Naive thymus-derived CD4-positive, alpha-beta T cell (primary cell): ENCODE measurements around the gene KLC4. TPM values are rescaled to one million over a fixed set of nuclear protein-coding genes. Genes with fewer than 3 reads are reported as not detected.
"Not testable (repeated sequence)": the region's sequence is repeated elsewhere in the genome, so short reads cannot be mapped to it uniquely, and the experiment has no call there.

Experiments
- ATAC-seq: fragments of 150-1000 bp; cut with Tn5 transposase; 2 replicates; pipeline ENCODE4 v1.10.0; 2021; ENCODE audit warnings: mild to moderate bottlenecking, moderate library complexity
- CTCF ChIA-PET: fragments of 350-600 bp; sonication (Branson Sonifier 250); formaldehyde crosslinking; loops from one replicate; lab custom pipeline; 2021; ENCODE audit warnings: antibody characterized with exemption; lab: Charles Lee
- POLR2A ChIA-PET: fragments of 350-600 bp; sonication (Branson Sonifier 250); formaldehyde crosslinking; loops from one replicate; lab custom pipeline; 2021; ENCODE audit warnings: antibody characterized with exemption, inconsistent platforms; lab: Charles Lee
- DNase-seq, 9 donors: peaks; one replicate each; pipeline versions ENCODE4 v3.0.0 to v3.0.0-alpha.2; 2020 to 2022; ENCODE audit warnings: mixed read lengths in 1 of 9
- H3K27ac ChIP-seq: one replicate; pipeline ENCODE4 v1.7.0; 2013; ENCODE audit warnings: mild to moderate bottlenecking, low read depth, low read length, moderate library complexity
- H3K27me3 ChIP-seq, 2 donors: one replicate each; pipeline ENCODE4 v1.7.0; 2013; ENCODE audit warnings: low read length in 2 of 2, mild to moderate bottlenecking in 2 of 2, moderate library complexity in 2 of 2; ENCODE audit not compliant: control insufficient read depth in 2 of 2, insufficient read depth in 2 of 2
- H3K36me3 ChIP-seq, 3 experiments: 1 replicate in 2 of 3; 2 replicates in 1 of 3; pipeline ENCODE4 v1.7.0; 2013; ENCODE audit warnings: low read length in 3 of 3, mild to moderate bottlenecking in 3 of 3, moderate library complexity in 1 of 3; ENCODE audit not compliant: insufficient read depth in 3 of 3, control insufficient read depth in 2 of 3
- H3K4me1 ChIP-seq, 2 donors: one replicate each; pipeline ENCODE4 v1.7.0; 2013; ENCODE audit warnings: low read length in 2 of 2, mild to moderate bottlenecking in 2 of 2, moderate library complexity in 1 of 2; ENCODE audit not compliant: control insufficient read depth in 2 of 2, insufficient read depth in 2 of 2
- H3K4me3 ChIP-seq: 2 replicates; pipeline ENCODE4 v1.7.0; 2013; ENCODE audit warnings: mild to moderate bottlenecking, low read length
- H3K9me3 ChIP-seq, 3 experiments: 1 replicate in 2 of 3; 2 replicates in 1 of 3; pipeline ENCODE4 v1.7.0; 2013; ENCODE audit warnings: low read length in 3 of 3; ENCODE audit not compliant: control insufficient read depth in 2 of 3
- H3K27ac Mint-ChIP-seq, 9 donors: one replicate each; pipeline ENCODE4 v1.8.0; 2020 to 2022; ENCODE audit warnings: mixed read lengths in 9 of 9, mild to moderate bottlenecking in 8 of 9, moderate library complexity in 5 of 9, inconsistent platforms in 2 of 9
- H3K27me3 Mint-ChIP-seq, 5 donors: one replicate each; pipeline ENCODE4 v1.8.0; 2021 to 2022; ENCODE audit warnings: mixed read lengths in 5 of 5, mild to moderate bottlenecking in 1 of 5
- H3K36me3 Mint-ChIP-seq, 5 donors: one replicate each; pipeline ENCODE4 v1.8.0; 2020 to 2022; ENCODE audit warnings: mixed read lengths in 5 of 5, mild to moderate bottlenecking in 3 of 5, inconsistent platforms in 1 of 5
- H3K4me1 Mint-ChIP-seq, 7 donors: one replicate each; pipeline ENCODE4 v1.8.0; 2020 to 2022; ENCODE audit warnings: mixed read lengths in 7 of 7, mild to moderate bottlenecking in 3 of 7, inconsistent platforms in 1 of 7
- H3K4me3 Mint-ChIP-seq, 10 donors: one replicate each; pipeline ENCODE4 v1.8.0; 2020 to 2022; ENCODE audit warnings: mild to moderate bottlenecking in 10 of 10, mixed read lengths in 10 of 10, moderate library complexity in 6 of 10, inconsistent platforms in 2 of 10
- H3K9me3 Mint-ChIP-seq, 11 donors: one replicate each; pipeline ENCODE4 v1.8.0; 2020 to 2022; ENCODE audit warnings: mixed read lengths in 11 of 11, mild to moderate bottlenecking in 4 of 11, inconsistent platforms in 1 of 11, moderate library complexity in 1 of 11
- intact Hi-C, 2 donors: fragments of 100-400 bp; cut with micrococcal nuclease; formaldehyde crosslinking; loops; one replicate each; pipeline ENCODE4 v1.15.1; 2023
- polyA plus RNA-seq, 2 donors: library from polyadenylated mRNA; unstranded; fragments of 300-500 nt; fragmentation: Illumina TruSeq; gene quantifications; one replicate each; pipeline ENCODE4 v1.2.3, GENCODE V29; 2021
- total RNA-seq, 6 experiments: library from RNA in 5 of 6; stranded (reverse) in 5 of 6; gene quantifications; 1 replicate in 5 of 6; 2 replicates in 1 of 6; pipeline ENCODE4 v1.2.3 and lab custom pipeline; 2021 to 2026

KLC4 gene
- total and polyA plus RNA-seq, 7 experiments from 2014 or later = 11.6 to 56.9 (median 41.1) TPM

DNA sequence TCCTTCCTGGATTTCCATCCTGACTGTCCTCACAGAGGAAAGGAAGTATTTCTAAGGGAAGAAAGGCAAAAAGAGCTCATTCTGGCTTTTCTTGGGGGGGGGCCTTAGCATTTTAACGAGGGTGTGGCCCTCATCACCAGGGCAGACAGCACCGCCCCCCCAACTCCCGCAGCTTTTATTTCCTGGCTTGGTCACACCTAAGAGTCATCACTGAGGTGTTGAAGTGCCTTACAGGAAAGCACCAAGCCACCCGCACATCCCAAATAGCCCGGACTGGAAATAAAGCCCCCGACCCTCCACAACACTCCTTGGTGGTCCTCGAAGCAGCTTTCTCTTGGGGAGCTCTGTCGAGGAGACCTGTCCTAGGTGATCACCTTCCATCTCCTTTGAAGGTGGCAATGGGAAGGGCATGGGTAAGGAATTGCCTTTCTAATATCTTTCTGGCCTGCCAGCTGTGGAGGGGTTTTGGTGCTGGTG is 17.9 kb downstream of the KLC4 start:
- Mint-ChIP-seq H3K4me1 (peaks cover 0 to 8% (median 0%) of the 10 kb centered on the region in 7 donors), H3K4me3 (peak overlapping the region; percentile 19 to 77 (median 68)), H3K36me3 (peaks cover 0 to 12% (median 8%) of the 10 kb centered on the region in 5 donors), H3K9me3 (no peaks in the 10 kb centered on the region), H3K27ac (no peak overlapping the region), H3K27me3 (peaks cover 15 to 45% (median 18%) of the 10 kb centered on the region in 5 donors)
- DNase-seq (no peak), ATAC-seq (no peak)
- H3K27me3 ChIP-seq = no peaks in the 10 kb centered on the region
- ChIA-PET POLR2A (interaction anchor here (0.6 kb wide), 2 partner anchors 13 to 46 kb away, joined by 3 to 4 read pairs; no protein-coding TSS in a partner anchor), CTCF (no interaction called here)
- no peaks in the 10 kb centered on the region for H3K9me3 ChIP-seq
- H3K4me3 ChIP-seq = no peak overlapping the region
- intact Hi-C loops = no loop called here
- peaks cover 0 to 15% (median 0%) of the 10 kb centered on the region in 3 experiments for H3K36me3 ChIP-seq
- H3K27ac ChIP-seq = no peak overlapping the region
- H3K4me1 ChIP-seq = no peaks in the 10 kb centered on the region

DNA sequence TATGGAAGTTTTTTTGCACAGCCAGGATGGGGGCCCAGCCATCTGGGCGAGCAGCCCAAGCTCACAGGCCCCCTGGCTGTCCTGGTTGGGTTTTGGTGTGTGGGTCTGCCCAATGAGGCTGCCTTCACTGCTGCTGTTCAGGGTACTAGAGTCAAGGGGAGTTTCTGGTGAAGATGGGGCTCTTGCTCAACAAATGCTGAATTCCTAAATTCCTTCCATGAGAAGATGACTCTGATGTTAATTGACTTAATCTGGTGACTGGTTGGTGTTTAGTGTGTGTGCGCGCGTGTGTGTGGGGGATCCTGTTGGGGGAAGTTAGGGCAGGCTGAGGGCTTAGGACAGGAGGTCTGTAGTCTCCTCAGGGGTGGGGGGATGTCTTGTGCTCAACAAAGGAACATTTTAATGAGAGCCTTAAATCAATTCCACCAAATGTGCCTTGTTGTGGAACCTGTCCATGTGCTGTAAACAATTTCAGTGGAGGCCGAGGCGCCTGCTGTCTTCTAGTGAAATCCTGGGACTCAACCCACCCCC is 18.6 kb downstream of the KLC4 start:
- Mint-ChIP-seq H3K36me3 (peaks cover 0 to 7% (median 1%) of the 10 kb centered on the region in 5 donors), H3K27me3 (peaks cover 15 to 45% (median 18%) of the 10 kb centered on the region in 5 donors), H3K9me3 (no peaks in the 10 kb centered on the region), H3K4me1 (peaks cover 0 to 8% (median 0%) of the 10 kb centered on the region in 7 donors), H3K4me3 (peak overlapping the region in 8 of 10 donors; percentile 13 to 77 (median 43)), H3K27ac (no peak overlapping the region)
- H3K4me1 ChIP-seq = no peaks in the 10 kb centered on the region
- ChIA-PET POLR2A (interaction anchor here (0.6 kb wide), 1 partner anchor 12 kb away, joined by 3 read pairs; no protein-coding TSS in a partner anchor), CTCF (no interaction called here)
- no peaks in the 10 kb centered on the region for H3K27me3 ChIP-seq
- intact Hi-C loops = no loop called here
- DNase-seq = no peak
- no peak overlapping the region for H3K27ac ChIP-seq
- no peak overlapping the region for H3K4me3 ChIP-seq
- H3K36me3 ChIP-seq = peaks cover 0 to 8% (median 0%) of the 10 kb centered on the region in 3 experiments
- H3K9me3 ChIP-seq = no peaks in the 10 kb centered on the region
- no peak for ATAC-seq

DNA sequence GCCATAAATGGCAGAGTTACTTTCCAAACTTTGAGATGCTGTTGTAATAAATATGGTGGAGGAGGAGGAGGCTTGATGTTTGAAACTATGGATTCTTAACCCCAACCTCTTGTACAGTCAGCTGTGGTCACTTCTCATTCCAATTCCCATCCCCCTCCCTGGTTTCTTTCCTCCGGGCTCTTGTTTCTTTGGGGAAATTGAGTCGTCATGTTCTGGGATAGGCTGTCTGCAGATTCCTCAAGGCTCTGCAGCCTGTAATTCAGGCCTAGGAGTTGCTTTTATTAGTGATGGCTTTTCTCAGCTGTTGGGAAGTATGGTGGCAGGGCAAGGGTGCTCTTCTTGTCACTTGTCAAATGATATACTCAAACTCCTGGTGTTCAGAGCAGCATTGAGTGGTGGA is 19.3 kb downstream of the KLC4 start:
- Histone ChIP-seq H3K36me3 (peaks cover 0 to 3% (median 0%) of the 10 kb centered on the region in 3 experiments), H3K27me3 (no peaks in the 10 kb centered on the region), H3K9me3 (no peaks in the 10 kb centered on the region), H3K4me3 (no peak overlapping the region), H3K4me1 (no peaks in the 10 kb centered on the region), H3K27ac (no peak overlapping the region)
- Mint-ChIP-seq H3K4me3 (peak overlapping the region in 1 of 10 donors; percentile 9), H3K27ac (no peak overlapping the region), H3K36me3 (peaks cover 0 to 6% (median 0%) of the 10 kb centered on the region in 5 donors), H3K9me3 (no peaks in the 10 kb centered on the region), H3K27me3 (peaks cover 15 to 52% (median 18%) of the 10 kb centered on the region in 5 donors), H3K4me1 (peaks cover 0 to 8% (median 0%) of the 10 kb centered on the region in 7 donors)
- ATAC-seq (no peak), DNase-seq (no peak)
- intact Hi-C loops = no loop called here
- CTCF ChIA-PET = interaction anchor here (0.6 kb wide), 1 partner anchor 110 kb away, joined by 3 read pairs; no protein-coding TSS in a partner anchor
- POLR2A ChIA-PET = interaction anchor here (1.0 kb wide), 1 partner anchor 17 kb away, joined by 4 read pairs; no protein-coding TSS in a partner anchor

DNA sequence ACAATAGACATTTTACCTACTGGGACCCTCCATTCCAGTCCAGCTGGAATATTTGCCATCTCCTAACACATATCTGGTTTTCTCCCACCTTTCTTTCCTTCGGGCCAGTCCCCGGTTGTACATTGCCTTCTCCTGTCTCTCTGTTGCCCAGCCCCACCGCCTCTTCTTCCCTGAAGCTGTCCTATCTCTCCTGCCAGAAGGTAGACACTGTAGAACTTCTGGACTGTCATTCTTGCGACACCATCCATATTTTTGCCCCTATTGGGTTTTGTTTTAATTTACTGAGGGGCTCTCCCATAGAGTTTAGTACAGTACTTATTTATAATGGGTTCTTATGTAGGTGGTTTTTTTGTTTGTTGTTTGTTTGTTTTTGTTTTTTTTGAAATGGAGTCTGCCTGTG is 21.6 kb downstream of the KLC4 start:
- no peaks in the 10 kb centered on the region for H3K4me1 ChIP-seq
- Mint-ChIP-seq H3K27me3 (peaks cover 15 to 45% (median 18%) of the 10 kb centered on the region in 5 donors), H3K36me3 (no peaks in the 10 kb centered on the region), H3K4me3 (no peak overlapping the region), H3K4me1 (peaks cover 0 to 8% (median 0%) of the 10 kb centered on the region in 7 donors), H3K27ac (peak overlapping the region in 1 of 9 donors; percentile 74), H3K9me3 (no peaks in the 10 kb centered on the region)
- DNase-seq (no peak), ATAC-seq (no peak)
- no peak overlapping the region for H3K4me3 ChIP-seq
- H3K36me3 ChIP-seq = no peaks in the 10 kb centered on the region
- H3K9me3 ChIP-seq = no peaks in the 10 kb centered on the region
- POLR2A ChIA-PET = no interaction called here
- no peaks in the 10 kb centered on the region for H3K27me3 ChIP-seq
- intact Hi-C loops = no loop called here
- no peak overlapping the region for H3K27ac ChIP-seq
- CTCF ChIA-PET = no interaction called here

DNA sequence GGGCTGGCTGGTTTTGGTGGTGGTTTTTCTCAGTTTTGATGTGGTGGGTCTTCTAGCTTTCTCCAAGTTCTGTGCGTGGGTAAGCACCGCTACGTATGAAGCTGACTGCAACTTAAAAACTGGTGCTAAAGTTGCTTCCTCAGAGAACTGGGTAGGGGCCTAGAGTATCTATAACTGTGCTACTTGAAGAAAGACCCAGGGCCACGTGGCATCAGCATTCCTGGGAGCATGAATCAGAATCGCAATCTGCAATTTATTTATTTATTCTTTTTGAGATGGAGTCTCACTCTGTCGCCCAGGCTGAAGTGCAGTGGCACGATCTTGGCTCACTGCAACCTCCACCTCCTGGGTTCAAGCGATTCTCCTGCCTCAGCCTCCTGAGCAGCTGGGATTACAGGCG is 22.5 kb downstream of the KLC4 start:
- H3K27ac Mint-ChIP-seq, CTCF ChIA-PET, H3K27ac ChIP-seq, H3K9me3 Mint-ChIP-seq, H3K4me3 ChIP-seq, intact Hi-C loops, H3K4me1 Mint-ChIP-seq, POLR2A ChIA-PET, H3K27me3 ChIP-seq, H3K36me3 ChIP-seq, ATAC-seq, H3K4me3 Mint-ChIP-seq, H3K36me3 Mint-ChIP-seq, DNase-seq, H3K4me1 ChIP-seq, H3K9me3 ChIP-seq: not testable (repeated sequence)
- H3K27me3 Mint-ChIP-seq = peaks cover 14 to 39% (median 18%) of the 10 kb centered on the region in 5 donors

DNA sequence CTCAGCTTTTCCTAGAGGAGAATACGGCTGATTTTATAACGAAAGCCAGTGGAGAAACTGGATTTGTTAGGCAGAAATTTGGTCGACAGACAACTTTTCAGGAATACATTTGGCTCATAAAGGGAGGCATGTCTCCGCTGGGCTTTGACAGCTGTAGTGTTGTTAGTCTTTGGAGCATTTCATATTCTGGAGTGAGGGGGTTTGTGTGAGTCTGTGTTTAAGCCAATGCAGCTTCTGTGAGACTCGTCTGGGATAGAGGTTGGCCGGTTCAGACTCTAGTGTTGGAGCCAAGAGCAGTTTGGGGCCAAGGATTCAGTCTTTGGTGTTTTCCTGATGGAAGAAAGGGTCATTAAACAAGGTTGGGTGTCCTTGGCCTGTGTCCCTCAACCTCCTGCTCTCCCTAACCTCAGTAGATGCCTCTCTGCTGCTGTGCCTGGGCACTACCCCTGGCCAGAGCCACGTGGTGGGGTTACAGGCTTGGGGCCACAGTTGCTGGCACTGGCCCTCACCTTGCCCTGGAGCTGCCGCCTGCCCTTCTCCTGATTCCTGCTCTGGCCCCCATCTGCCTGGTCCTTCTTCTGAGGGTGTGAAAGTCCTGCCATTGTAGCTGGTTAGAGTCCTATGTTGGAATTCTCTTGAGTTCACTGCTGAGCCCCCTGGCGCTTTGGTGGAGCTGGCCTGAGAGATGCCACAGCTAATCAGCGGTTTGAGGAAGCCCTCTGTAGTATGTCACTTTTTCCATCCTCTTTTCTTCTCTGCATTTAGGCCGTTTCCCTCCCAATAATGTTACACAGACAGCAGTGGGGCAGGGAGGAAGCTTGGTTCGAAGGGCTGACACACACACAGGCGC is 23.6 kb downstream of the KLC4 start:
- Histone ChIP-seq H3K4me1 (no peaks in the 10 kb centered on the region), H3K27me3 (no peaks in the 10 kb centered on the region), H3K4me3 (no peak overlapping the region), H3K9me3 (no peaks in the 10 kb centered on the region), H3K36me3 (no peaks in the 10 kb centered on the region), H3K27ac (no peak overlapping the region)
- intact Hi-C loops = no loop called here
- H3K4me3 Mint-ChIP-seq = no peak overlapping the region
- POLR2A ChIA-PET = no interaction called here
- no peak for ATAC-seq
- H3K36me3 Mint-ChIP-seq = no peaks in the 10 kb centered on the region
- H3K9me3 Mint-ChIP-seq = no peaks in the 10 kb centered on the region
- H3K27me3 Mint-ChIP-seq = peaks cover 3 to 29% (median 9%) of the 10 kb centered on the region in 5 donors
- H3K27ac Mint-ChIP-seq = no peak overlapping the region
- CTCF ChIA-PET = no interaction called here
- peaks cover 0 to 2% (median 0%) of the 10 kb centered on the region in 7 donors for H3K4me1 Mint-ChIP-seq
- DNase-seq = no peak
